Measurements from ENCODE around the gene SDK1.
A peak's percentile ranks its signal among the peaks of the same experiment; 100 is the strongest.

SDK1 gene

DNA sequence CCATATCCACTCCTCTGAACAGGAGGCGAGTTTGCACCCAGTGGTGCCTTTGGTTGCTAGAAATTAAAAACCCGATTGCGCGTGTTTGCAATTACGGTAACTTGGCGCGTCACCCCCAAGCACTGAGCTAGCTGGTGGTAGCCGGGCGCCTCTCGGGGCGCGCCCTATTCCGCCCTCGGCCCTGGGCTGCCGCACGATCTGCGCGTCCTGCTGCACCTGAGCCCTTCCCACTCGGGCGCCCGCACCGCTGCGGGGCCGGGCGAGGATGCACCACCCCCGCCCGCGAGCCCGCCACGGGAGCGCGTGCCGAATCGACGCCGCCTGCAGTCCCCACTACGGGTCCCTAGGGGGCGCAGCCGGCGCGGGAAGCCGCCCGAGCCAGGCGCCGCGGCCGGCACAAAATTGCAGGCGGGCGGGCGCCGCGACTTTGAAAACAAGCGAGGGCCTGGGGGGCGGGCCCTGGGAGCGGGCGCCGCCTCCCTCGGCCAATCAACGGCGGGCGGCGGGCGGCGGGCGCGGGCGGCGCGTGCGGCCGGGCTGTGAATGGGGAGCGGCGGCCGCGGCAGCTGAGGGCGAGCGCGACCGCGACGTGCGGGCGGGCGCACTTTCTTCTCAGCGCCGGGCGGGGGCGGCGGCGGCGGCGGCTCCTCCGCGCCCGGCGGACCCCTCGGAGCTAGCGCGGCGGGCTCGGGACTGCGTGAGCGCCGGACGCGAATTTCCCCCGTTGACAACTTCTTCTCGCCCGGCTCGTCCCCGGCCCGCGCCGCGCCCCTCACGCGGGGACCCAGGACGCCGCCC, at the start of gene SDK1:
TSS of gene SDK1 (plus strand) at position 602 of the 798 bp plus-strand sequence. CDS start 335 bp downstream, outside the sequence.
- peak; percentile 75 to 89 for DNase-seq (ENCODE audit: low read depth in 2 of 2)

DNA sequence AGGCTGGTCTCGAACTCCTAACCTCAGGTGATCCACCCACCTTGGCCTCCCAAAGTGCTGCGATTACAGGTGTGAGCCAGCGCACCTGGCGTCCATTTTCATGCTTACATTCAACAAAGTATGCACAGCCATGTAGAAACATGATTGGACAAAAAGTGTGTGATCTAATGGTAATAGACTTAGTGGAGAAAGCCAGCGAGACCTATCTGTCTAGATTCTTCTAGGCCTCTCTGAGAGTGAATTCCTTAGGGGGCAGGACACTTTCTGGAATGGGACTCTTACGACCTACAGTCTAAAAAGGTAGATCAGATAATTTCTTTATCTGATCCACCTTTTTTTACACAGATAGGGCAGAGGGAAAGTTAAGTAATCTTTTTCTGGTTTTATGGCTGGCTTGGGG, 46.3 kb upstream of the SDK1 start:
- DNase-seq (ENCODE audit: low read depth in 2 of 2) = no peak

DNA sequence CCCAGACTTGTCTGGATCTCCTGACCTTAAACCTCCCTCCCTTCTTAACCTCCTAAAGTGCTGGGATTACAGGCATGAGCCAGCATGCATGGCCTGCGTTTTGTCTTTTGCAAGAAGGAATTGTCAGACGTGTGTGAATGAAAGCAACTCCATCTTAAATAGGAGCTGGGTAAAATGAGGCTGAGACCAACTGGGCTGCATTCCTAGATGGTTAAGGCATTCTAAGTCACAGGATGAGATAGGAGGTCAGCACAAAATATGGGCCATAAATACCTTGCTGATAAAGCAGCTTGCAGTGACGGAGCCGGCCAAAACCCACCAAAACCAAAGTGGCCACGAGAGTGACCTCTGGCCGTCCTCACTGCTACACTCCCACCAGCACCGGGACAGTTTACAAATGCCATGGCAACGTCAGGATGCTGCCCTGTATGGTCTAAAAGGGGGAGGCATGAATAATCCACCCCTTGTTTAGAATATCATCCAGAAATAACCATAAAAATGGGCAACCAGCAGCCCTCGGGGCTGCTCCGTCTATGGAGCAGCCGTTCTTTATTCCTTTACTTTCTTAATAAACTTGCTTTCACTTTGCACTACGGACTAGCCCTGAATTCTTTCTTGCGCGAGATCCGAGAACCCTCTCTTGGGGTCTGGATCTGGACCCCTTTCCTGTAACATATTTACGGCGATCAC, 41.2 kb upstream of the SDK1 start:
- DNase-seq (ENCODE audit: low read depth in 2 of 2) = no peak

GRCh38 chr7:3260401-3260715, 40.7 kb upstream of the SDK1 start:
- no peak for DNase-seq (ENCODE audit: low read depth in 2 of 2)

- no peak for DNase-seq (ENCODE audit: low read depth in 2 of 2)
These were observed 36.2 kb upstream of the SDK1 start for GRCh38 chr7:3264693-3265339.

DNA sequence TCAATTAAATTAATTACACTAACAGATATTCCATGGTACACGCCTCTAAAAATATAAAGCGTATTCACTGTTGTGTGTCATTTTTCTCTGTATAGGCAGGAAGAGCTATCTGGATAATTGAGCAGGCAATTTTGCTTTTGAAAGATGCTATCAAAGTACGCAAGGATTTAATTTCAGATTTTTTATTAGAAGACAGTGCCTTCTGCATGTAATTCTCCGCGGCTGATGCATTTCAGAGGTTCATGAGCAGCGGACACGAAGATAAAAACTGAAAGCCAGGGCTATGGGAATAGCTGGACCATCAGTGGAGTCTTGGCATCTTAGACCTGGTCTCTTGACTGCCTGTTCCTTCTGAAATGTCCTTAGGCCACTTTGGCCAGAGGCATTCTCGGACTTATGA, 35.7 kb upstream of the SDK1 start:
- no peak for DNase-seq (ENCODE audit: low read depth in 2 of 2)

DNA sequence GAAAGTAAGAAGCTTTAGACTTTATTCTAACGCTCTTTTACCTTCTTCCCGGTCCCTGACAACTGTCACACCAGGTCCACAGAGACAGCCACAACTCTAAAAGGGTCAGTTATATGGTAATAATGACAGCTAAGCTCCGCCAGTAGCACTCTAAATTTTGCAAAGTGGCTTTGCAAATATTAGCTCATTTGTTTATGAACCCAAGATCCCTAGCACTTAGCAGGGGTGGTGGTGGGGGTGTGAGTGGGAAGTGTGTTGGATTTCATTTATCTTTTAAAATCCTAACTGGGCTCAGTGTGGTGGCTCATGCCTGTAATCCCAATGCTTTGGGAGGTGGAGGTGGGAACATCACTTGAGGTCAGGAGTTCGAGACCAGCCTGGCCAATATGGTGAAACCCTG, 34.8 kb upstream of the SDK1 start:
- no peak for DNase-seq (ENCODE audit: low read depth in 2 of 2)

DNA sequence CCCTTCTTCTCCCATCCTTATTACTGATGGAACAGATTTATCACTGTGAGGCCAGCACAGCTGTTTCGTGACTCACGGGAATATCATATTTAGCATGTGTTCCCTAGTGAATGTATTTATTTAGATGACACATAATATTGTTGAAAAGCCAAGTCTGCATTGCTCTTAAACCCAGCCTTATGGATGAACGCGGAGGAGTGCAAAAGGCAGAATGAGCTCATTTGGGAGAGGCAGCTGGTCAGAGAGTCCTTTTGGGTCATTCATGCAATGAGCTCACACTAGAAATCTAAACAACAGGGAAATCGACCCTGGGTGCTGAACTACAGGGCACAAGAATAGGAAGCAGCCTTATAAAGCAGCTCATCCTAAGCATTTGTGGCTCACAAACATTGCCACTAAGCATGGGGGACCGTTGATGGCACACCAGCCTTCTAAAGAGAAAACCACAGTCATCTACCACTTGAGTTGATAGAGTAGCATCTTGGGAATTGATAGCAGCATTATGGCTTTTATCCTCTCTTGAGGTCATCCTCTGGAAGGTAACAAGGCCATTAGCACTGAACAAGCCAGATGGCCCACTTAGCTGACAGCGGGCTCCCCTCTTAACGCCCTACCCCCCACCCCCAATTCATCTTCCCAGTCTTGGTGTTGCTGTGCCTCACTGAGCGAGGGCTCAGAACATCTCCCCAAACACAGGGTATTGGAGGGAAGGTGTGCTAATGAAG, 32.9 kb upstream of the SDK1 start:
- no peak for DNase-seq (ENCODE audit: low read depth in 2 of 2)

DNA sequence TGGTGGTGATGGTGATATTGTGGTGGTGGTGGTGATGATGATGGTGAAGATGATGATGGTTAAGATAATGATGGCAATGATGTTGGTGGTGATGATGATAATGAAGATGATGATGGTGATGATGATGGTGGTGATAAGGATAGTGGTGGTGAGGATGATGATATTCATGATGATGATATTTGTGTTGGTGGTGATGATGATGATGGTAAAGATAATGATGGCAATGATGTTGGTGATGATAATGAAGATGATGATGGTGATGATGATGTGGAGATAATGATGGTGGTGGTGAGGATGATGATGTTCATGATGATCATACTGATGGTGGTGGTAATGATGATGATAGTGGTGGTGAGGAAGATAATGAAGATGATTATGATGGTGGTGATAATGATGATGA, 30.7 kb upstream of the SDK1 start:
- DNase-seq (ENCODE audit: low read depth in 2 of 2) = no peak

- DNase-seq (ENCODE audit: low read depth in 2 of 2) = no peak
These were observed 29.8 kb upstream of the SDK1 start for GRCh38 chr7:3271298-3271697.

- no peak for DNase-seq (ENCODE audit: low read depth in 2 of 2)
These were observed 28.3 kb upstream of the SDK1 start for GRCh38 chr7:3272691-3273141.

- no peak for DNase-seq (ENCODE audit: low read depth in 2 of 2)
These were observed 26.9 kb upstream of the SDK1 start for GRCh38 chr7:3274131-3274530.

GRCh38 chr7:3277604-3278572, 23.2 kb upstream of the SDK1 start:
- no peak for DNase-seq (ENCODE audit: low read depth in 2 of 2)

DNA sequence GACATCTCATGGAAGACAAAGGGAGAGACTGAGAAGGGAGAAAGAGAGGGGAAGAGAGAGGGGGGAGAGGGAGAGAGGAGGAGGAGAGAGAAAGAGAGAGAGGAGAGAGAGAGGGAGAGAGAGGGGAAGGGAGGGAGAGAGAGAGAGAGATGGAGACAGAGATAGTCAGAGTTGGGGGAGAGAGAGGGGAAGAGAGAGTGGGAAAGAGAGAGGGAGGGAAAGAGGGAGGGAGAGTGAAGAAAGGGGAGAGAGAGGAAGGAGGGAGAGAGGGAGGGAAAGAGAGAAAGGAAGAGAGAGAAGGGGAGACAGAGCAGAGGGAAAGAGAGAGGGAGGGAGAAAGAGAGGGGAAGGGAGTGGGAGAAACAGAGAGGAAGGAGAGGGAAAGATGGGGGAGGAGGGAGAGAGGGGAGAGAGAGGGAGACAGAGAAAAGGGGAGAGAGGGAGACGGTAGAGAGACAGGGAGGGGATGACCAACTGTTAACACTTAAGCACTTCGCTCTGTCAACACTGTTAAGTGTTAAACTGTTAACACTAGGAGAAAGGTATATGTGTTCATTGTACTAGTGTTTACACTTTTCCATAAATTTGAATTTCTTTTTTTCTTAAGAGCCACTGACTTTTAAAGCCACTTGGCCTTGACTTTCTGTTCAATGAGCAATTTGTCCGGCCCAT, 21.8 kb upstream of the SDK1 start:
- no peak for DNase-seq (ENCODE audit: low read depth in 2 of 2)

DNA sequence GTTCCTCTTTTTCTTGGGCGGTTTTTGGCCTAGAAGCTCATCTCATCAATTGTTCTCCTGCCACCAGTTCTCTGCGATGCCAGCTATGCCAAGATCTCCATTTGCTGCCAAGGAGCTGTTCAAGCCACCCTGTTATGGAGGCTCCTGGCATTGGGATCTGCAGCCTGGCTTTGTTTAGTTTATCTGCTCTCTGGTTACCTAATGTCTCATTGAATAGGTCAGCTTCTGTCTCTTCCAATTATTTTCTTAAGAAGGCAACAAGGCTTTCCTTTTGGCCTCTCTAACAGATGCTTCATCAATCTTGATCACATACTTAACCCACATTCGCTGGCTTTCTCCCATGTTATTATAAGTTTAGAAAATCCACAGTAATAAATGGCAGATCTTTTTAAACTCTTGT, 20.6 kb upstream of the SDK1 start:
- DNase-seq (ENCODE audit: low read depth in 2 of 2) = no peak

DNA sequence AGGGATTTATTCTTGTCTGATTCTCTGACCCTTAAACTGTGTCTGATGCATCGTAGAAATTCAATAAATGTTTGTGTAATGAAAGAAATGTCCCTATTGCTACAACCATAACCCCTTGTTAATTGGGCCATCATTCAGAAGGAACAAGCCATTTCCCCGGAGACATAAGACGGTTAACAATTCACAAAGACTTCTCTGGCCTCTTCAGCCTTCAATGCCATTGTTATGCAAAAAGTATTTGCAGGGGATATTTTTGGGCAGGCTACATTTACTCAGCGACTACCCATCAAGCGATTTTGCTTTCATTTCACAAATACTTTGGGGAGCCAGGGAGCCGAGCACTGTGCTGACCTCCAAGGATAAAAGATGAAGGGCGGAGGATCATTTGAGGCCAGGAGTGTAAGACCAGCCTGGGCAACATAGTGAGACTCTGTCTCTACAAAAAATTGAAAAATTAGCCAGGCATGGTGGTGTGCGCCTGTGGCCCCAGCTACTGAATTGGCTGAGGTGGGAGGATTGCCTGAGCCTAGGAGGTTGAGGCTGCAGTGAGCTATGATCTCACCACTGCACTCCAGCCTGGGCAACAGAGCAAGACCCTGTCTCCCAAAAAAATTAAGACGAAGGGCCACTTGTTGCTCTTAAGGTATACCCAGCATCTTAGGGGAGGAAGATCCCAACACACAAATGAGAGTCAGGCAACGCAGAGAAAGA, 20.0 kb upstream of the SDK1 start:
- no peak for DNase-seq (ENCODE audit: low read depth in 2 of 2)

GRCh38 chr7:3282457-3282856, 18.6 kb upstream of the SDK1 start:
- DNase-seq (ENCODE audit: low read depth in 2 of 2) = no peak

DNA sequence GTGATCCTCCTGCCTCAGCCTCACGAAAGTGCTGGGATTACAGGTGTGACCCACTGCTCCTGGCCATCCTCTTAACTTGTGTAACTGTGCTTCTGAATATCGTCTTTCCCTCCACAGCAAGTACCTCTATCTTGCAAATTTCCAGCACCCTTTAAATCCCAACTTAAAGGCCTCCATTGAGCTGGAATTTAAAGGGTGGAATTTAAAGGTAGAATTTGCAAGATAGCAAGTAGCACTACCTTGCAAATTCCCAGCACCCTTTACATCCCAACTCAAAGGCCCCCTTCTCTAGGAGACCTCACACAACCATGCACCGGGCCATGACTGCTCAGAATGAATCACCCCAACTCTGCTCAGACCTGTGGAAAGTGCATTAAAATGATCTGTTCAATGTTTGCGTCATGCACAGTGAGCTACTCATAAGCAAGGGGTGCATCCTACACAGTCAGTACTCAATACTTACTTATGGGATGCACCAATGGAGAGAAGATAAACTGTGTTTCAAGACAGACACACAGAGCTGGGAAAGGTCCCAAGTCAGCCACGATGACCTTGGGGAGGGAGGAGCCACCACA, 17.8 kb upstream of the SDK1 start:
- no peak for DNase-seq (ENCODE audit: low read depth in 2 of 2)

DNA sequence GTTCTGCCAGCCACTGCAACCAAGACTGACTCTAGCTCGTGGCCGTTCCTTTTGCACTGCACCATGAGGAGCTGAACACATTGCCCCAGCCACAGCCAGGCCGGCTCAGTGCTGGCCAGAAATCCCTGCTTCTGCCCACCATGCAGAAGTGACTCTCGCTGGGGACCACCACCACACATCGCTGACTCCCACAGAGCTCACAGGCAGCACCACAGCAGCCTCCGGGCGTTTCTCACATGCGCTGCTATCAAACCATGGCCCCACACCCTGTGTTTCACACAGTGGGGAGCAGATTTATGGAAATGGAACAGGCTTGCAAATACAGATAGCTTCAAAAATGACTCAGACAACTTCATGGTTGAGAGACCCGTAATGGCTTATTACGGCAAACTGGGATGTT, 15.4 kb upstream of the SDK1 start:
- DNase-seq (ENCODE audit: low read depth in 2 of 2) = no peak

GRCh38 chr7:3289996-3290395, 11.1 kb upstream of the SDK1 start:
- DNase-seq (ENCODE audit: low read depth in 2 of 2) = no peak
